Activated CD4-positive, alpha-beta T cell treated with anti-CD3 and anti-CD28 coated beads, Interleukin-2, Interleukin-4, amounts not matched to agents 100 ng/mL and 50 ng/mL, durations not matched to agents 16 hours and 8 hours (primary cell): ENCODE measurements around the gene IRX6.

Experiments
- DNase-seq: peaks from one replicate; pipeline ENCODE4 v3.0.0-alpha.2; 2020; ENCODE audit warnings: low spot score

Gene IRX6

DNA sequence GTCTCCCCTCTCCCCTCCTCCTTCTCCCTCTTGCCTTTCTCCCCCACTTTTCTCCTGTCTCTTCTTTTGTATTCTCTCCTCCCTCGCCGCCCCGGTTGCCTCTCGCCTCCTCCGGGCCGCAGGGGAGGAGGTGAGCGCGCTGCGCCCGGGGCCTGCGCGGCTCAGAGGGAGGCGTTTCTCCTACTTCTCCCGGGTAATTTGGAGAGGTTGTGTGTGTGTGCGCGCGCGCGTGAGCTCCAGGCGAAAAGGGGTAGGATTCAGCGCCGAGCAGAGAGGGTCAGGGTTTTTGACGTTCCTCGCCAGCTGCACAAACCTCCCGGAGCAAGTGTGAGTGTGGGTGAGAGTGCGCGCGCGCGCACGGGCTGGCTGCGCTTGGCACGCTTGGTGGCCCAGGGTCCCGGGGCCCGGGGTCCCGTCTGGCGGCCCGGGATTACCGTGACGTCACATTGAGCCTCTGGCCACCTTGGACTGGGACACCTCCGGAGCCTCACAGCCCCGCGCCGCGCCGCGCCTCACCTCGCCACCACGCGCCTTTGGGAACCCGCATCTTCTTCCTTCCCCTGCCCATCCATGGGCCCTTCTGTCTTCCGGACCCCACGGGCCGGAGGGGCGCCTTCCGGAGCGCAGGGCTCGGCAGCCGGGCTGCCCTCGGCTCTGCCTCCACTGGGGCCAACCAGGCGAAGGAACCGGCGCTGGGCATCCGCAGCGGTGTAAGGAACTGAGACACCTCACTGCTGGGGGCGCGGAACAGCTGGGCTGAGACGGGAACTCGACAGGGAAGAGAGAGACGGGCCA lies 479 bp downstream of the IRX6 start:
- no peak for DNase-seq

DNA sequence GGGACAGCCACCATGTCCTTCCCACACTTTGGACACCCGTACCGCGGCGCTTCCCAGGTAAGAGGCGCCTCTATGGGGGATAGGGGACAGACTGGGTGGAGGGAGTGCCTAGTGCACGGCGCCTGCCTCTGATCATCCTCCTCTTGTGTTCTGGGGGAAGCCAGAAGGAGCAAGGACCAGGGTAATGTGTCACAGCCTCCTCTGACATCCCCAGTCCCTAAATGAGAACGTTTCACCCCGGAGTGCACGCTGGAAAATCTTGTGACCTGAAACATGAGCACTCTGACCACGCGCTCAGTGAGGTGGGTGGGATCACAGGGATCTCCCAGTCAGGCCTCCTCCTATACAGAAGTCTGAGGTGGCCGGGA lies 1.1 kb downstream of the IRX6 start:
- no peak for DNase-seq

DNA sequence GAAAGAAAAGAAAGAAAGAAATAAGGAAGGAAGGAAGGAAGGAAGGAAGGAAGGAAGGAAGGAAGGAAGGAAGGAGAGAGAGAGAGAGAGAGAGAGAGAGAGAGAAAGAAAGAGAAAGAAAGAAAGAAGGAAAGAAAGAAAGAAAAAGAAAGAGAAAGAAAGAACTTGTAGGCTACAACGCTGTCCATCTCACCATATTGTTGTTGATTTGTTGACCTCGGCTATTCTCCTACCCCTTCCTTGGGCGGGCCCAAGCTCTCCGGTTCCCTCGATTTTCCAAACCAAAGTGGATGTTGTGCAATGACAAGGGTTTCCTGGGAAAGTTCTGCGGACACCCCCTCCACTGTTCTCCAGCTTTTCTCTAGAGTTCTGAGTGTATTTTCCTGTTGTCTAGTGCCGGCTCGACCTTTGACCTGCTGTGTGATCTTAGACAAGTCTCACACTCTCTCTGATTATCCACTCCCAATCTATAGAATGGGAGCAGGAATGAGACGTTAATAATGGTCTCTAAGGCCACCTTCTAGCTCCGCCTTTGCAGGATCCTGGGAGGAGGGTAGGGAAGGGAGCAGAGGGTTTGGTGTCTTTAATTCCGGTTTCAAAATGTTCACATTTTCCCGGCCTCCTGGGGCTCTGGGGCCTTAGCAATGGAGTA lies 1.6 kb downstream of the IRX6 start:
- no peak for DNase-seq

DNA sequence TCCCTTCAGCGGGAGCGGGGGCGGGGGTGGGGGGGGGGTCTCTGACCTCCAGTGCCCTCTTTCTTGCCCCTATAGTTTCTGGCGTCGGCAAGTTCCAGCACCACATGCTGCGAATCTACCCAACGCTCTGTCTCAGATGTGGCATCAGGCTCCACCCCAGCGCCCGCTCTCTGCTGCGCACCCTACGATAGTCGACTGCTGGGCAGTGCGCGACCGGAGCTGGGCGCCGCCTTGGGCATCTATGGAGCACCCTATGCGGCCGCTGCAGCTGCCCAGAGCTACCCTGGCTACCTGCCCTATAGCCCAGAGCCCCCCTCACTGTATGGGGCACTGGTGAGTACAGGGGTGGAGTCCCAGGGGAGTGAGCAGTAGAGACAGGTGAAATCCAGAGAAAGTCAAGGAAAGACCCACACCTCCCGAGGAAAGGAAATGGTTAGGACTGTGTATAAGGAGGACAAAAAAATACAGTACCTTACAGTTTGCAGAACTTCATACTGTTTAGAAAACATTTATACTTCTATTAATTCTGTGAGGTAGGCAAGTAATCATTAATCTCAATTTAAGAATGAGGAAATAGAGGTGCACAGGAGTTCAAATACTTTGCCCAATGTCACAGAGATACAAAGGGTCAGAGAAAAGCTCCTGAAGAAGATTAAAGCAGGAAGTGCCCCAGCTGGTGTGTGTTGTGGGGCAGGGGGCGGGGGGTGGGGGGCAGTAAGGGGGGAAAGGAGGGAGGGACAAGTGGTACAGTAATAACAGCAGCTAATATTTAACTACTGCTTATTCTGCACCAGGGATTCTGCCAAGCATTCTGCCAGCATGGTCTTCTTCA lies 2.5 kb downstream of the IRX6 start:
- no peak for DNase-seq

DNA sequence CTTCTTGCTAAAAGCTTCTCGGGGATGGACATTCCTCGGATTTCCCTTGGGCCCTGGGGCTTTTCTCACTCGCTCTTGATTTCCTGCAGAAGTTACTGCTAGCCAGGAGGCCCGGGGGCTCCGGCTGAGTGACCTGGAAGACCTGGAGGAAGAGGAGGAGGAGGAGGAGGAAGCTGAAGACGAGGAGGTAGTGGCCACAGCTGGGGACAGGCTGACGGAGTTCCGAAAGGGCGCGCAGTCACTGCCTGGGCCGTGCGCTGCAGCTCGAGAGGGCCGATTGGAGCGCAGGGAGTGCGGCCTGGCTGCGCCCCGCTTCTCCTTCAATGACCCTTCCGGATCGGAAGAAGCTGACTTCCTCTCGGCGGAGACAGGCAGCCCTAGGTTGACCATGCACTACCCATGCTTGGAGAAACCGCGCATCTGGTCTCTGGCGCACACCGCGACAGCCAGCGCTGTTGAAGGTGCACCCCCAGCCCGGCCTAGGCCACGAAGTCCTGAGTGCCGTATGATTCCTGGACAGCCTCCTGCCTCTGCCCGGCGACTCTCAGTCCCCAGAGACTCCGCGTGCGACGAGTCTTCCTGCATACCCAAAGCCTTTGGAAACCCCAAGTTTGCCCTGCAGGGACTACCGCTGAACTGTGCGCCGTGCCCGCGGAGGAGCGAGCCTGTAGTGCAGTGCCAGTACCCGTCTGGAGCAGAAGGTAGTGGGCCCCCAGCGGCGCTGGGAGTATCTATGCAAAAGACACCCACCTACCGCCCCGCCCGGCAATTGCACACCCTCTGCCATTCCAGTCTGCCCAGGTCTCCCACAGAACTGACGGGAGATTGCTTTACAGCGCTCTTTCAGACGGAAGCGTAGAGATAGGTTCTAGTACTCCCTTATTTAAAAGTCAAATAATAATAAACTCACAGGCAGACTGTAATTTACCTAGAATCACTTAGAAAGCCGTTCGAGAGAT lies 4.9 kb downstream of the IRX6 start:
- no peak for DNase-seq

DNA sequence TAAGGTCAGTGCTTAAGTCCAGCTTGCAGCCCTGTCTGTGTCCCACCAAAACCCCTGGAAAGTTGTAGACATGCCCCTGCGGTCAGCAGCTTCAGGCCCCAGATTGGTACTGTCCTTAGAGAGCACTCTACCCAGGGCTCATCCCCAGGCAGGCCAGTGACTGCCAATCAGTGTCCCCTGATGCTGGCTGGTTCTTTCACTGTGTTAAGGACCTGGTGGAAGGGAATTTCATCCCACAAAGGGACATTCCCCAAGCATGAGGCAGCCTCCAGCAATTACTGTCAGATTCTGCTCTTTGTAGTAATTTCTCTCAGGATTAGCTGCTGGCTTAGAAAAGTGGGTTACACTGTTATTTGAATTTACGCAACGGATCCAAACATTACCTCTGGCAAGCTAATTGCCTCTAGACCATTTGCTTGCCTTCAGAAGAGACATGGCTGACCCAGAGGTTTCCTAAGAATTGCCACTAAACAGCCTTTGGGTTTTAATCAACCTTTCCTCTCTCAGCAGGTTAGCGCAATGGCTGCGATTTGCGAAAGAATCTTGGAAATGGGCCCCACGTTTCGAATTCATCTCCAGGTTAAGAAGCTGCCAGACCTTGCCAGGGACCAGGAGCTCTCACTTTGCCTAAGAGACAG lies 5.9 kb downstream of the IRX6 start:
- no peak for DNase-seq

DNA sequence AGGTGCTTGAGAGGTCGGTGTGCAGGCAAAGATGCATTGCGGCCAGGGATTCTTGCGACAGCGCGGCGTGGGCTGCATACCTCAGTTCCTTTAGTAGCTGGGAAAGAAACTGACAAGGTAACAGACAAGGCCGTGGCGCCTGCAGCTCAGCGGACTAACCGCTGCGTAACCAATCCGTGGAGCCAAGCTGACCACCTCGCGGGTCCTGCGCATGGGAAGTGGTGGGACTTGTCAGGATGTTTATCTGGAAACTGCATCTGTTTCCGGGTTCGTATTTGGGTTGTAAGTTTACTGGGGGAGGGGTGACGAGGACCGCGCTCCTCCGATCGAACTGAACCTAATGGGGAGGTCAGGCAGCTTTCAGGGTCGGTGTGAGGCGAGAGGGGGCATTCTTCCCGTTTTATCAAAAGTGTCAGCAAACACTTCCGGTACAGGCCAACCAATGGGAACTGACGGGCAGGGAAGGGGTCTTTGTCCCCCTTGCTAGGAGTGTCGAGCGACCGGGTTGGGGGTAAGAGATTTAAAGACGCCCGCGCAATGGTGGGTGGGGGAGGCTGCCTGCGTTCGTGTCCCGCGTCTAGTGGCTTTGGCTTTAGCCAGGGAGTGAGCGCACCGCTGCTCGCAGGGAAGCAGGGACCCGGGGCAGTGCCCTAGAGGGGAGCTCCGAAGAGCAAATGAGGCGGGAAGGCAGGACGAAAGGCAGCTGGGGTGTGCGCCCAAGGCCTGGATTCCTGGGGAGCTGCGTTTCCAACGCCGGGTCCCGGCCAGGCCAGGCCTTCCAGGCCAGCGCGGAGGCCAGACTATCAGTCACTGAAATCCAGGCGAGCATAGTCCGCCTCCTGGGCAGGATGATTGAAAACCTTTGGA lies 7.0 kb downstream of the IRX6 start:
- DNase-seq, result no peak

DNA sequence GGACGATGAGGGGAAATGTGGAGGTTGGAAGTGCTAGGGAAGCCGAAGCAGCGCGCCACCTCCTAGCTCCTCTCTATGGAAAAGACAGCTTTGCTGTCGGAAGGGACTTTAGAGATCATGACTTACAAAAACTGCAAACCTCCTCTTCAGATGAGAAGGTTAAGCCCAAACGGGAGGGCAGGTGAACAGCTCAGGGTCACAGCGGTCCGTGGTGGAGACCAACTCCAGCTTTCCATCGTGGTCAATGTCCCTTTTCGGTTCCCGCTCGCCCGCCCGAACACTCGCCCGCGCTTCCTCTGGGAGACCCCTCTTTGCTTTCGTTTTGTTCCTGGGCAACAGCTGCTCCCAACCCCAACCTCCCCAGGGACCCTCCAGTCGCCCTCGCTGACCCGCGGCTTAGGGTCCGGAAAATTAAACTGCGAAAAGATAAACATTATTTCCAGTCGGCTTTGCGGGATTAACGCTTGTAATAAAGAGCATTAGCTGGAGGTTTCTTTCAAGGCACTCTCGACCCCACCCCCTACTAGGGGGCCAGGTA lies 7.7 kb downstream of the IRX6 start:
- DNase-seq, result no peak

DNA sequence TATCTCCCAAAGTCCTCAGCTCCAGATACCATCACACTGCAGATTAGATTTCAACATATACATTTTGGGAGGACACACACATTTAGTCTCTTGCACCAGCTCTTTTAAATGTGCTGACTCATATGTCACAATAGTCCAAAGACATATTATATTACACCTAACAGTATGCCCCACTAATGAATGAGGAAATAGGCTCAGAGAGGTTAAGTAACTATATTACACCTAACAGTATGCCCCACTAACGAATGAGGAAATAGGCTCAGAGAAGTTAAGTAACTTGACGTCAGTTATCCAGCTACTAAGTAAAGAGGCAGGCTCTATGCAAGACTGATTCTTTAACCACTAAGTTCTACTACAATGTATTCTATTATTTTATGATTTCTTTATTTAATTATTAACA lies 9.7 kb downstream of the IRX6 start:
- DNase-seq, result no peak

DNA sequence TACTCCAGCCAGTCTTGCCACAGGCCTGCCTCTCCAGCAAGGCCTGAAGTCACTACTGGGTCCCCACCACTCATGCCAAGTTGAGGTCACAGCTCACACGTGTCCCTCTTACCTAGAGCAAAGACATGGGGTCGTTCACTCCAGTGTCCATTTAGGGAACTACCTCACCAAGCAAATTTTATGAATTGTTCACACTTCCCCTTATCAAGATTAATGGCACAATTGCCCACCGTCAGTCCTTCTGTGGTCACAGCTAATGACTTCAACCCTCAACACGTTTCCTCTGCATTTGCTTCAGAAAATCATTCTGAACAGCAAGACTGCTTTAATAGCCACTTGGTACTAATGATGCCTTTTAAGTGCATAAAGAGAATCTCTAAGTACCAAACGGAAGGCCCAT lies 14.6 kb downstream of the IRX6 start:
- DNase-seq, result no peak

DNA sequence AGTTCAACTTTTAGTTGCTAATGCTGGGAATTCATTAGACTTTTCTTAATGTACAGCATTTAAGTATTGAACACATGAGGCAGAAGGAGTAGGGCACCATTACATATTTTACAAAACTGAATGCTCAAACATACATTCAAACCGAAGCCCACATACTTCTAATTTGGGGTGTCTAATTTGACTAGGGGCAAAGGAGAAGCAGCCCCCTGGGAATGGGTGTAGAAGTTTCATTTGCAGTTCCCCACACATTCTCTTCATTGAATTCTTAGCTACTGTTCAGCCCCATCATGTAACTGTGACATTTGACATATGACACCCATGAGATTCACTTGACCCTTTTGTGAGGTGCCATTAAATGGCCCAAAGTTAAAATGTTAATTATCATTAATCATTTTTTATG lies 16.4 kb downstream of the IRX6 start:
- no peak for DNase-seq

DNA sequence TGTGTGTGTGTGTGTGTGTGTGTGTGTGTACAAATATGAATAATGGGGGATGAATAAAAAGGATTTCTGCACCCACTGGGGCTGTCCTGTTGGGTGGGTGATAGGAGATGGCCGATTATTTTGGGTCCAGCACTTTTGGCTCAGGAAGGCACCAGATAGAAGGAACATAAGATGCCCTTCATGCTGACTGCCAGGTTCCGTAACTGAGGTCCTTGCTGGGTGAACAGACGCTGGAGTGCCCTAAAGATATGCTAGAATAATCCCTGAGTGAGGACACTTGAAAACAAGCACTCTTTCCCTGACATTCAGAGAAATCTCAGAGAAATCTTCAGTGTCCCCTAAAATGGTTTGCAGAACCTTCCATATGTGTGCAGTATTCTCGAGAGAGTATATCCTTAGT lies 17.7 kb downstream of the IRX6 start:
- DNase-seq, result no peak

DNA sequence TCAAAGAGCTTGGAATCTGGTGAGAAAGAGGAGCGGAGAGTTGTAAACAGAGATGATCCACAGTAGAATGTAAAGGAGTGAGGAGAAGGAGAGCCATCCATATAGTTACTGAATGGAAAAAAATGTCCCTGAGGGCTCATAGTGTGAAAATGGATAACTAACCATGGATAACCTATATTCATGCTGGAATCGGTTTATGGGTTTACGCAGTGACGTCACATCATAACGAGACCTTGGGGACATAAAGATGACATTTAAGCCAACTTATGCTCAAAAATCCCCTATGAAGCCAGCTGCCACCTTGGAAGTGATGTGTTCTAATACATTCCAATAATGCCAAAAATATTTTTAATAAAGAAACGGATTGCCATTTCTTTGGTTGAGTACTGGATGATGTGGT lies 22.5 kb downstream of the IRX6 start:
- no peak for DNase-seq

DNA sequence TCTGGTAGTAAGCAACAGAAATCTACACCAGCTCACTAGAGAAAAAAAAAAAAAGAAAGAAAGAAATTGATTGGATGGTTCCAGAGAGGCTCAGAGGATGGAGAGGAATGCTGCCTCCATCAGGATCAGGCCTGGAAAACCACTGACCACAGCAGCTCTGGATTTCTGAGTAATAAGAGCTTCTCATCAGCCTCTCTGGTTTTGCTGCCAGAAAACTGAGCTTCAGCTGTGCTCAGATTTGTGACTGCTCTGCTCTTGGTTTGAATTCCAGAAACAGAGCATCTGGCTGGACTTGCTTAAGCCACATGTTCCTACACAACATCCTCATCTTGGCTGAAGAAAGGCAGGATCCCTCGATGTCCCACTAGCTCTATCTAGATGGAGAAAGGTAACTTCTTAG lies 25.9 kb downstream of the IRX6 start:
- no peak for DNase-seq

DNA sequence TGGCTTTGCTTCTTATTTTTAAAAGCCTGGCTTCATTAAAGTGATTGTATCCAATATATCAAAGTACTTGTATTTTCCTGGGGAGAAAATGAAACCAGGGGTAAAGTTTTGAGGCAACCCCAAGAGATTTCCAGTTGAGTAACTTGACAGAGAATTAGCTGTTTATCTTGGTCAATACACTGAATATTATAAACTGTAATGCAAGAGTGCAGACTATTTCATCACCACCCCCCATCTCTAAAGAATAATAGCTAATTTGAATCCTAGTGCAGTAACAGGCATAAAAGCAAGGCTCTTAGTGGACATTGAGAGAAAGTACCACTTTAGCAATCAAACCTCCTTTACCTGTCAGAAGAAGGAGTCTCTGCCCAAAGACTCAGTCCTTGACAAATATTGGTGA lies 27.0 kb downstream of the IRX6 start:
- no peak for DNase-seq

DNA sequence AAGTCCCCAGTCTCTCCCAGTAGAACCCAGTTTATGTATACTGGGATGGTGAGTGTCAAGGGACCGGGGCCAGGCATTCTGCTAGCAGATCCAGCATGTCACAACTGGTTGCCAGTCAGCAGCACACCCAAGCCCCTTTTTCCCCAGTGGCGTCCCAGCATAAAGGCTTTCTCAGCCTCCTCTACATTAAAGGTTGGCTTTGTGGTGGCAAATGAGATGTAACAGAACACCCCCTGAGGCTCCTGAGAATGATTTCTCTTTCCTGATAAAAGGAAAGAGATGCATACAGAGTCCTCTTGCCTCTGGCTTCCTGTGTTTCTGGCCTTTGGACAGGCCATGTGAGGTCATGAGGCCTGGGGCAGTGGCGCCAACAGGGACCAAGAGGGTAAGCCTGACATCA lies 27.9 kb downstream of the IRX6 start:
- no peak for DNase-seq

DNA sequence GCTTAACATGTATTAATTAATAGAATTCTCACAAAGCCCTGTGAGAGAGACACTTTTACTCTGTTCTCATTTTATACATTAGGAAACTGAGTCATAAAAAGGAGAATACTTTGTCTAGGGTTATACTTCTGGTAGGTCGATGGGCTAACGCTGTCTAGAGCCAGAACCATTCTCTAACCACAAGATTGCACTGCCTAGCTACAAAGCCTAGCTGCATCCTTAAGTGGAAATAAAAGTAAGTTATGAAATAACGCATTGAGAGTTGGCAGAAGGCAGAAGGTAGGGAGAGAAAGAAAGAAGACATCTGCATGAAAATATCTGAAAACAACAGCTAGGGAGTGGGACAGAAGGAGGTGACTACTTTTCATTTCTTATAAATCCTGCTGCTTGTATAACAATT lies 33.2 kb downstream of the IRX6 start:
- no peak for DNase-seq

DNA sequence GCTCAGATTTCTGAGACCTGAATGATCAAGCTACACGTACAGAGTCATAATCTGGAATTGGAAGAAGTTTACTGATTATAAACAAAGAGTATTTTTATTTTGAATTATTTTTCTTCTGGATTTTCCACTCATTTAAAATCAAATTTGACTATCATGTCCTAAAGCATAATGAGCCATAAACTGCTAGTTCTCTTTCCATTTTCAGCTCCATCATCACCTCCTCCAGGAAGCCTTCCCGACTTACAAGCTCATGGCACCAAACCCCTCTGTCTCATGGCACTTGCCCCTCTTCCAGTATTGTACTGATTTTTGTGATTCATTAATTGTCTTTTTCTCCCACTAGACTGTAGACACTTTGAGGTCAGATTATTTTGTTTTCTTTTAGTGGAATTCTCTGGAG lies 35.9 kb downstream of the IRX6 start:
- no peak for DNase-seq

DNA sequence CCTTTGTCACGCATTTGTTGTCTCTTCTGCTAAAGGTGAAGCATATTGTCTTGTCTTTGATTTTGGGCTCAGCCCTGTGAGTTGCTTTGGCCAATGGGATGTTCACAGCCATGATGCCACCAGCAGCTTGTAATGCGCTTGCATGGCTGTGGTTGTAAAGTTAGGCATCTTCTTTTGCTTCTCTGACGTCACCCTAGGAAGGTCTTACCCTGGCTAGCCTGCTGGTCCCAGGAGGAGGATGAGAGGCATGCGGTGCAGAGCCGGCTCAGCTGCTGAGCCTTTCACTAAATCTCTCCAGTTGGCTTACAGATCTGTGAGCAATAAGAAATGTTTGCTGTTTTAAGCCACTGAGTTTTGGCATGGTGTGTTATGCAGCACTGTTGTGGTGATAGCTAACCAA lies 40.8 kb downstream of the IRX6 start:
- no peak for DNase-seq

DNA sequence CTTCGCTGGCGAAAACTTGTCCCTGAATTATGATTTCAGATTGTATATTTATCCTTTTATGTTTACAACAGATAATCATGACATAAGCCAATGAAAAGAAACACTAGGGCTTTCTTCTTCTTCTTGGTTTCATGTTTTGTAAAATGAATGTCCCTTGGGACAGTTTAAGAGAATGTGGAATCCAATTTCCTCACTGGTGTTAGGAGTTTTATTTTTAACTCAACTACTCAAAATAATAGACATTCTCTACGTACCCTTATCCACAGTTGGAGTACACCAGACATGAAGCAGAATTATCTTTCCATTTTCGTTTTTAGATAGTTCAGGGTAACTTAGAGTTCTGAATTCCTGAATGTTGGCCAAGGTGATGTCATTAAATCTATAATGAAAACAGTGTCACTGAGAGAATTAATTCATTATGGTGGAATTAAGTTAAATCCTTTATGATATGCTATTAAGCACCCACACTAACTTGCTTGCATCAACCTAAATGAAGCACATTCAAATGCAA lies 43.4 kb downstream of the IRX6 start:
- DNase-seq, result no peak
